GM12864 (cell line): ENCODE results near the gene PRICKLE2.

Source experiments
- DNase-seq: peaks from one replicate; pipeline ENCODE4 v3.0.0-alpha.2; 2011; ENCODE audit warnings: low read depth
- H3K4me3 ChIP-seq: 2 replicates; pipeline ENCODE4 v1.5.1; 2011; ENCODE audit warnings: mild to moderate bottlenecking, low read depth, low read length, control low read depth
- CTCF ChIP-seq: IDR thresholded peaks from 2 replicates; pipeline ENCODE4 v1.5.1; 2011; ENCODE audit warnings: low read depth, mild to moderate bottlenecking, moderate library complexity, low read length, control low read depth, inconsistent platforms; ENCODE audit errors: missing control alignments

The PRICKLE2 gene

GRCh38 chr3:64240396-64240795, 15.1 kb upstream of the PRICKLE2 start:
- DNase-seq = no peak
- TF ChIP-seq CTCF = no peak
- no peak overlapping the region for H3K4me3 ChIP-seq

GRCh38 chr3:64239841-64240240, 14.6 kb upstream of the PRICKLE2 start:
- no peak overlapping the region for H3K4me3 ChIP-seq
- TF ChIP-seq CTCF = no peak
- no peak for DNase-seq

- DNase-seq = no peak
Measured at GRCh38 chr3:64238971-64239667, 13.9 kb upstream of the PRICKLE2 start.

GRCh38 chr3:64237083-64237482, 11.8 kb upstream of the PRICKLE2 start:
- H3K4me3 ChIP-seq = no peak overlapping the region
- TF ChIP-seq CTCF = no peak
- no peak for DNase-seq

More at GRCh38 chr3:64238971-64239667, 13.9 kb upstream of the PRICKLE2 start:
- H3K4me3 ChIP-seq = no peak overlapping the region
- TF ChIP-seq CTCF = no peak

GRCh38 chr3:64235605-64236004, 10.3 kb upstream of the PRICKLE2 start:
- no peak overlapping the region for H3K4me3 ChIP-seq
- TF ChIP-seq CTCF = no peak
- no peak for DNase-seq

GRCh38 chr3:64234571-64234970, 9.3 kb upstream of the PRICKLE2 start:
- no peak for TF ChIP-seq CTCF
- no peak overlapping the region for H3K4me3 ChIP-seq
- no peak for DNase-seq

GRCh38 chr3:64232821-64233220, 7.6 kb upstream of the PRICKLE2 start:
- no peak for TF ChIP-seq CTCF
- DNase-seq = no peak
- no peak overlapping the region for H3K4me3 ChIP-seq
